ENCODE results near the gene NFYC. TPM values are rescaled to one million over a fixed set of nuclear protein-coding genes. Genes with fewer than 3 reads are reported as not detected.

Gene NFYC
- total RNA-seq, 1 experiment from 2014 or later: 46.5 TPM

DNA sequence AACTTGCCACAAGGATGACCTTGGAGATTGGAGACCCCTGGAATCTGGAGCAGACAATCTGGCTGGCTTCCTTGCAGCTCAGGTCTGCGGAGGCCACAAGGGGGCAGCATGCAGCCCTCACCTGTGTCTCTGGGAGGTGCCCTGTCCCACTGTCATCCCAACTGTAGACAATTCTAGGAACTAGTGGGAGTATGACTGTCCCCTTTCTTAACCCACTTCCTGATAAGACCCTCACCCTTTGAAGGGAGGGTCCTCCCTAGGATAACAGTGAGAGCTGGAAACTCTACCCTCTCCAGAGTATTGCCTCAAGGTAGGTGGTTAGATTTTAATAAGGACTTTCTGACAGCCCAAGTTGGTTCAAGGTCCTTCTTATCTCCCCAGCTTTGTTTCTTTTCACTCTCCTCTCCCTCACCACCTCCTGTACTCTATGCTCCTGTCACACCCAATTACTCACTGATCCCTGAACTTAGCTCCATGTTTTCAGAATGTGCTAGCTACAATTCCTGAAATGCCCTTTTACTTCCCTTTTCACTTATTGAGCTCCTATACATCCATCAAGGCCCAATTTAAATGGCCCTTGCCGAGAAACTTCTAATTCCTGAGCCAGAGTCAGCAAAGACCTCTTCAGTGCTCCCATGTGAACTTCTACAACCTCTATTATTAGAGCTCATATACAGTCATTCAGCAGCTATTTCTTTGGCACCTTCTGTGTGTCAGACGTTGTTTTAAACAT lies 82.9 kb downstream of the NFYC start (continued):
- TF ChIP-seq NR1H2 (CRISPR knock-in tag; IDR thresholded peaks at IDR 0.05) (no peak), NFE2L1 (CRISPR knock-in tag; IDR thresholded peaks at IDR 0.05) (no peak), KAT7 (CRISPR knock-in tag; IDR thresholded peaks at IDR 0.05; ENCODE audit: borderline replicate concordance) (no peak), TCF7 (CRISPR knock-in tag; IDR thresholded peaks at IDR 0.05; ENCODE audit: low read depth) (no peak), ZNF423 (CRISPR knock-in tag; IDR thresholded peaks at IDR 0.05) (no peak), ZNF232 (CRISPR knock-in tag; IDR thresholded peaks at IDR 0.05) (0 out of 2 replicates have a peak, but pooled peaks have one; percentile 42)
- TF ChIP-seq, protein P1, sequence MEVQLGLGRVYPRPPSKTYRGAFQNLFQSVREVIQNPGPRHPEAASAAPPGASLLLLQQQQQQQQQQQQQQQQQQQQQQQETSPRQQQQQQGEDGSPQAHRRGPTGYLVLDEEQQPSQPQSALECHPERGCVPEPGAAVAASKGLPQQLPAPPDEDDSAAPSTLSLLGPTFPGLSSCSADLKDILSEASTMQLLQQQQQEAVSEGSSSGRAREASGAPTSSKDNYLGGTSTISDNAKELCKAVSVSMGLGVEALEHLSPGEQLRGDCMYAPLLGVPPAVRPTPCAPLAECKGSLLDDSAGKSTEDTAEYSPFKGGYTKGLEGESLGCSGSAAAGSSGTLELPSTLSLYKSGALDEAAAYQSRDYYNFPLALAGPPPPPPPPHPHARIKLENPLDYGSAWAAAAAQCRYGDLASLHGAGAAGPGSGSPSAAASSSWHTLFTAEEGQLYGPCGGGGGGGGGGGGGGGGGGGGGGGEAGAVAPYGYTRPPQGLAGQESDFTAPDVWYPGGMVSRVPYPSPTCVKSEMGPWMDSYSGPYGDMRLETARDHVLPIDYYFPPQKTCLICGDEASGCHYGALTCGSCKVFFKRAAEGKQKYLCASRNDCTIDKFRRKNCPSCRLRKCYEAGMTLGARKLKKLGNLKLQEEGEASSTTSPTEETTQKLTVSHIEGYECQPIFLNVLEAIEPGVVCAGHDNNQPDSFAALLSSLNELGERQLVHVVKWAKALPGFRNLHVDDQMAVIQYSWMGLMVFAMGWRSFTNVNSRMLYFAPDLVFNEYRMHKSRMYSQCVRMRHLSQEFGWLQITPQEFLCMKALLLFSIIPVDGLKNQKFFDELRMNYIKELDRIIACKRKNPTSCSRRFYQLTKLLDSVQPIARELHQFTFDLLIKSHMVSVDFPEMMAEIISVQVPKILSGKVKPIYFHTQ (CRISPR knock-in tag; IDR thresholded peaks at IDR 0.05): 0 out of 2 replicates have a peak, but pooled peaks have one; percentile 15
- TF ChIP-seq, protein P2, sequence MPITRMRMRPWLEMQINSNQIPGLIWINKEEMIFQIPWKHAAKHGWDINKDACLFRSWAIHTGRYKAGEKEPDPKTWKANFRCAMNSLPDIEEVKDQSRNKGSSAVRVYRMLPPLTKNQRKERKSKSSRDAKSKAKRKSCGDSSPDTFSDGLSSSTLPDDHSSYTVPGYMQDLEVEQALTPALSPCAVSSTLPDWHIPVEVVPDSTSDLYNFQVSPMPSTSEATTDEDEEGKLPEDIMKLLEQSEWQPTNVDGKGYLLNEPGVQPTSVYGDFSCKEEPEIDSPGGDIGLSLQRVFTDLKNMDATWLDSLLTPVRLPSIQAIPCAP (CRISPR knock-in tag; IDR thresholded peaks at IDR 0.05): no peak
- TF ChIP-seq, protein P3, sequence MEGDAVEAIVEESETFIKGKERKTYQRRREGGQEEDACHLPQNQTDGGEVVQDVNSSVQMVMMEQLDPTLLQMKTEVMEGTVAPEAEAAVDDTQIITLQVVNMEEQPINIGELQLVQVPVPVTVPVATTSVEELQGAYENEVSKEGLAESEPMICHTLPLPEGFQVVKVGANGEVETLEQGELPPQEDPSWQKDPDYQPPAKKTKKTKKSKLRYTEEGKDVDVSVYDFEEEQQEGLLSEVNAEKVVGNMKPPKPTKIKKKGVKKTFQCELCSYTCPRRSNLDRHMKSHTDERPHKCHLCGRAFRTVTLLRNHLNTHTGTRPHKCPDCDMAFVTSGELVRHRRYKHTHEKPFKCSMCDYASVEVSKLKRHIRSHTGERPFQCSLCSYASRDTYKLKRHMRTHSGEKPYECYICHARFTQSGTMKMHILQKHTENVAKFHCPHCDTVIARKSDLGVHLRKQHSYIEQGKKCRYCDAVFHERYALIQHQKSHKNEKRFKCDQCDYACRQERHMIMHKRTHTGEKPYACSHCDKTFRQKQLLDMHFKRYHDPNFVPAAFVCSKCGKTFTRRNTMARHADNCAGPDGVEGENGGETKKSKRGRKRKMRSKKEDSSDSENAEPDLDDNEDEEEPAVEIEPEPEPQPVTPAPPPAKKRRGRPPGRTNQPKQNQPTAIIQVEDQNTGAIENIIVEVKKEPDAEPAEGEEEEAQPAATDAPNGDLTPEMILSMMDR (IDR thresholded peaks at IDR 0.05): peak; percentile 77

DNA sequence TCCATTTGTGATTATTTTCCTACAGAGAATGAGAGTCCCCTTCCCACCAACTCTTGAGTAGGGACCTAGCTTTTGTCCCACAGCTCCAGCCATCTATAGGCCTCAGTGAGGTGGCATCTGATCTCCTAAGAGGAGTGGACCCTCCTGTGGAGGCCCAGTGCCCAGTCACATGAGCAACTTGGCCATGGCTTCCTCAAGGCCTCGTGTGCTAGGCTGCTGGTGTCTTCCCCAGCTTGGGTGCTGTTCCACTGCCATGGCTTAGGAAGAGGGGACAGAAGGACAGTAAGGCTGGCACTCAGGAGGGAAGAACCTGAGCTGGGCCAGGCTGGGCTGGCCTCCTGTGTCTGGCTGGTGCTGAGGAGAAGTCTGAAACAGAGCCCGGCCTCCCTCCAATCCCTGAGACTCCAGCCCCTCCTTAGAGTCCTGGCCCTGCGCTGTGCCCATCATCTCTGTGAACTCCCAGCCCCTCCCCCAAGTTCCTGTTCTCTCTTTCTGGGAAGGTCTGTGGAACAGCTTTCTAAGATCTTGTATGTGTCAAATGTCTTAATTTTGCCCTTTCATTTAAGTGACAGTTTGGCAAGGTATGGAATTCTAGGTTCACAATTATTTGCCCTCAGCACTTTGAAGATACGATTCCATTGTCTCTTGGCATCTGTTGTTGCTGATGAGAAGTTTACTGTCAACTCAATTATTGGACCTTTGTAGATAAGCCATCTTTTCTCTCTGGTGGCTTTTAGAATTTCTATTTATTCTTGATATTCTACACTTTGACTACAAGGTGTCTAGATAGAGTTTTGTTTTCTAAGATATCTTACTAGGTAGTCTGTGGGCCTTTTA lies 85.0 kb downstream of the NFYC start:
- H3K36me3 Mint-ChIP-seq: peaks cover 21% of the 10 kb centered on the region
- H3K27me3 Mint-ChIP-seq (ENCODE audit: low read depth): peaks cover 13% of the 10 kb centered on the region
- CTCF ChIA-PET: interaction anchor here (2.6 to 4.3 kb wide), 2 partner anchors 10 to 146 kb away, joined by 7 to 34 read pairs; partner anchors contain the start of gene KCNQ4
- TF ChIP-seq, protein P4, sequence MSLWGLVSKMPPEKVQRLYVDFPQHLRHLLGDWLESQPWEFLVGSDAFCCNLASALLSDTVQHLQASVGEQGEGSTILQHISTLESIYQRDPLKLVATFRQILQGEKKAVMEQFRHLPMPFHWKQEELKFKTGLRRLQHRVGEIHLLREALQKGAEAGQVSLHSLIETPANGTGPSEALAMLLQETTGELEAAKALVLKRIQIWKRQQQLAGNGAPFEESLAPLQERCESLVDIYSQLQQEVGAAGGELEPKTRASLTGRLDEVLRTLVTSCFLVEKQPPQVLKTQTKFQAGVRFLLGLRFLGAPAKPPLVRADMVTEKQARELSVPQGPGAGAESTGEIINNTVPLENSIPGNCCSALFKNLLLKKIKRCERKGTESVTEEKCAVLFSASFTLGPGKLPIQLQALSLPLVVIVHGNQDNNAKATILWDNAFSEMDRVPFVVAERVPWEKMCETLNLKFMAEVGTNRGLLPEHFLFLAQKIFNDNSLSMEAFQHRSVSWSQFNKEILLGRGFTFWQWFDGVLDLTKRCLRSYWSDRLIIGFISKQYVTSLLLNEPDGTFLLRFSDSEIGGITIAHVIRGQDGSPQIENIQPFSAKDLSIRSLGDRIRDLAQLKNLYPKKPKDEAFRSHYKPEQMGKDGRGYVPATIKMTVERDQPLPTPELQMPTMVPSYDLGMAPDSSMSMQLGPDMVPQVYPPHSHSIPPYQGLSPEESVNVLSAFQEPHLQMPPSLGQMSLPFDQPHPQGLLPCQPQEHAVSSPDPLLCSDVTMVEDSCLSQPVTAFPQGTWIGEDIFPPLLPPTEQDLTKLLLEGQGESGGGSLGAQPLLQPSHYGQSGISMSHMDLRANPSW (CRISPR knock-in tag; conservative IDR thresholded peaks at IDR 0.05; ENCODE audit: low read depth): no peak
- TF ChIP-seq ZNF263 (CRISPR knock-in tag; IDR thresholded peaks at IDR 0.05; ENCODE audit: low read depth) (no peak), OVOL2 (CRISPR knock-in tag; IDR thresholded peaks at IDR 0.05; ENCODE audit: borderline replicate concordance) (no peak), RELA (CRISPR knock-in tag; IDR thresholded peaks at IDR 0.05; ENCODE audit: borderline replicate concordance) (no peak), NR3C1 (CRISPR knock-in tag; conservative IDR thresholded peaks at IDR 0.05; ENCODE audit: low read depth) (no peak), ETV6 (CRISPR knock-in tag; IDR thresholded peaks at IDR 0.05) (no peak)
- TF ChIP-seq, protein P5, sequence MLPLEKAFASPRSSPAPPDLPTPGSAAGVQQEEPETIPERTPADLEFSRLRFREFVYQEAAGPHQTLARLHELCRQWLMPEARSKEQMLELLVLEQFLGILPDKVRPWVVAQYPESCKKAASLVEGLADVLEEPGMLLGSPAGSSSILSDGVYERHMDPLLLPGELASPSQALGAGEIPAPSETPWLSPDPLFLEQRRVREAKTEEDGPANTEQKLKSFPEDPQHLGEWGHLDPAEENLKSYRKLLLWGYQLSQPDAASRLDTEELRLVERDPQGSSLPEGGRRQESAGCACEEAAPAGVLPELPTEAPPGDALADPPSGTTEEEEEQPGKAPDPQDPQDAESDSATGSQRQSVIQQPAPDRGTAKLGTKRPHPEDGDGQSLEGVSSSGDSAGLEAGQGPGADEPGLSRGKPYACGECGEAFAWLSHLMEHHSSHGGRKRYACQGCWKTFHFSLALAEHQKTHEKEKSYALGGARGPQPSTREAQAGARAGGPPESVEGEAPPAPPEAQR (CRISPR knock-in tag; IDR thresholded peaks at IDR 0.05): no peak
- TF ChIP-seq, protein P6, sequence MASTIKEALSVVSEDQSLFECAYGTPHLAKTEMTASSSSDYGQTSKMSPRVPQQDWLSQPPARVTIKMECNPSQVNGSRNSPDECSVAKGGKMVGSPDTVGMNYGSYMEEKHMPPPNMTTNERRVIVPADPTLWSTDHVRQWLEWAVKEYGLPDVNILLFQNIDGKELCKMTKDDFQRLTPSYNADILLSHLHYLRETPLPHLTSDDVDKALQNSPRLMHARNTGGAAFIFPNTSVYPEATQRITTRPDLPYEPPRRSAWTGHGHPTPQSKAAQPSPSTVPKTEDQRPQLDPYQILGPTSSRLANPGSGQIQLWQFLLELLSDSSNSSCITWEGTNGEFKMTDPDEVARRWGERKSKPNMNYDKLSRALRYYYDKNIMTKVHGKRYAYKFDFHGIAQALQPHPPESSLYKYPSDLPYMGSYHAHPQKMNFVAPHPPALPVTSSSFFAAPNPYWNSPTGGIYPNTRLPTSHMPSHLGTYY (CRISPR knock-in tag; IDR thresholded peaks at IDR 0.05): no peak
- H3K9me3 Mint-ChIP-seq: peaks cover 17% of the 10 kb centered on the region
- ATAC-seq: no peak
- DNase-seq (ENCODE audit: low spot score): no peak
- H3K4me1 Mint-ChIP-seq: peaks cover 38% of the 10 kb centered on the region
- H3K4me3 Mint-ChIP-seq: no peak overlapping the region
- POLR2A ChIA-PET: no interaction called here
- H3K27ac Mint-ChIP-seq: no peak overlapping the region
